Daoy (cell line): ENCODE data around the gene RUNX3. TPM values are rescaled to one million over a fixed set of nuclear protein-coding genes. Genes with fewer than 3 reads are reported as not detected.

Source experiments
- DNase-seq: peaks from one replicate; pipeline ENCODE4 v3.0.0-alpha.2; 2015; ENCODE audit warnings: low read depth
- total RNA-seq: library from RNA; depleted of rRNA; stranded (reverse); fragments of >200 nt; shearing (Covaris generic); gene quantifications from 2 replicates; pipeline ENCODE4 v1.2.3, GENCODE V29; 2014

The RUNX3 gene
- total RNA-seq, 1 experiment from 2014 or later = 5.5 TPM

DNA sequence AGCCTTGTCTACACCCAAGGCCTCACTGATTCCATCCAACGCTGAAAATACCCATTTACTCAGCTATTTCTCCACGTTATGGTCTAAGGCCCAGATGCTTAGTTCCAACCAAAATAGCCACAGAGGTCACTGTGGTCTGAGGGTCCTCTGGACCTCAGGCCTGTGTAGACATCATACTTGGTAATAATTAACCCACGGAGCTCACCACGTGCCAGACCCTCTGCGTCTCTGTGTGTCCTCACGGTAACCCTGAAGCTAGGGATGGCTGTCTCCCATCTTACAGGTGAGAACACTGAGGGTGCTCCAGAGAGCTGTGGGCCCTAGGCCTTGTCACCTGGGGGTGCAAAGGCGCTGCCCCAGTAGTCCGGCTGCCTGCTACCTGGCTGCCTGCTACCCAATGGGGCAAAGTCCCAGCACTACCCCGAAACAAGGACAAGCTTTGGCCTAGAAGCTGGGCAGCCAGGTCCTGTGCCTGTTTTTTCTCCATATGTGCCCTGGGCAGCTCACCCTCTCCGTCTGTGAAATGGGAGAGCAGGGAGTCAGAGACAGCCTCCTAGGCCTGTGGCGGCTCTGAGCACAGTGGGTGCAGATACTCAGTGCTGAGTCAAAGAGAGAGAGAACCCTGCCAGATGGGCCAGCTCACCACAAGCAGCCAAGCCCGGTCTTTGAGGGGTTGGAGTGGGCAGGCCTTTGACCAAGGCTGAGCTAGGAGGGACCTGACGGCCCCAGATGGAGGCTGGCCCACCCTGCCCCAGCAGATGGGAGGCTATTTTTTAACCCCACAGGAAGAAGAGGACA is 17.0 kb upstream of the RUNX3 start:
- peak; percentile 78 for DNase-seq

DNA sequence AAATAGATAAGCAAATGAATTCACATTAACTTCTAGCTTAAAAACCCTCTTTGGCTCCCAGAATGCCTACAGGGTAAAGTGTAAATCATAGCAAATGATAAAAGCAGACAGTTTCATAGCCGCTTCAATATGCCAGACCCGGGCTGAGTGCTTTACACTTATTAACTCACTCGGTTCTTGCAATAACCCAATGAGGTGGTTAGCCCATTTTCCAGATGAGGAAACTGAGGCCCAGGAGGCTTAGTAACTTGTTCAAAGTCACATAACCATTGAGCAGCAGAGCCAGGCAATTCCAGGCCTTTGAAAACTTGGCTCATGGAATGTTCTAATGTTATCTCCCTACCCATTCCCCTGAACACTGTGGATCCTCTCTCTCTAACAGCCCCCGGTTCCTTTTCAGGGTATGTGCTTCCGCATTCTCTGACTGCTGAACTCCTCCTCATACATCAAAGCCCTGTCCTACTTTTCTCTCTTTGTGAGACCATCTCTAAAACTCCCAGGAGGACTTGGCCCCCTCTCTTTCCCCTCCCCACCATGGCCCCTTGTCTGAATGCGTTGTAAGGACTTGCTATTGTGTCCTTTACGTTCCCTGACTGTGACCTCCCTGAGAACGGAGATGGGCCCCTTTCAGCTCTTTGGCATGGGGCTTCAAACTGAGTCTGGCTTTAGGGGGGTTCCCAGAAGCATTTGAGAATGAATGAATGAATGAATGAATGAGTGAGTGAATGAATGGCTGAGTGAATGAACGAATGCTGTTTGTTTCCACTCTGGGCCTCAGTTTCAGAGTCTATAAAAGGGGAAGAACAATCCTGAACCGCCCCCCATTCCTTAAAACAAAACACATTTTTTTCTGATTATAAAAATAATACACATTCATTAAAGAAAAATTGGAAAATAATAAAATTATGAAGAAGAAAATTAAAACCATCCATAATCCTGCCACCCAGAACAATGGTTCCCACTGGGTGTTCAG is 15.6 kb upstream of the RUNX3 start:
- DNase-seq = no peak

DNA sequence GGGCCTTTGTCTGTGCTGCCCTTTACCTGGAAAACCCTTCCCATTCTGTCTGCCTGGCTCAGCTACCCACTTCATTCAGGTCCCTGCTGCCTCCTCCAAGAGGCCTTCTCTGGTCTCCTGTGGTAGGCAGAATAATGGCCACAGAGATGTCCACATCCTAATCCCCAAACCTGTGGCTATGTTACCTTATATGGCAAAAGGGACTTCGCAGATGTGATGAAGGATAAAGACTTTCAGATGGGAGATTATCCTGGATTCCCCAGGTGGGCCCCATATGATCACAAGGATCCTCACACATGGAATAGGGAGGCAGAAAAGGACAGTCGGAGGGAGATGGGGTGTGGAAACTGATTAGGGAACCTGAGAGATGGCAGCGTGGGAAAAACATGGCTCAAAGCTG is 14.2 kb upstream of the RUNX3 start:
- no peak for DNase-seq

DNA sequence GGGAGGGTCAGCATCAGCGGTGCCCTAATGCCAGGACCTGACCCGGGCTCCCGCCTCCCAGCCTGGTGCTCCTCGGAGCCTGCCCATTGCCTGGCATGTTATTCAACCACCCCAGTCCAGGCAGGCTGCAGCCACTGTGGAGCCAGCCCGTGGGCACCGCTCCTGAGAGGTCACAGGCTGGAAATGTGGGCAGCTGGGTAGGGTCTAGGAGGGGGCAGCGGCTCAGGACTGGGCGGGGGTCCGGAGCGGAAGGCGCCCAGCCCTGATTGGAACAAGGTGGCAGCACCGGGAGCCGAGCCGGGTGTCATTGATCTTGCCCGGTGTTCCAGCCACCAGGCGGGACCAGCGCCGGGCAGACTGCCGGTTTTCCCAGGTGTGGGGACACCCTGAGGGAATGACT is 12.7 kb upstream of the RUNX3 start:
- no peak for DNase-seq

DNA sequence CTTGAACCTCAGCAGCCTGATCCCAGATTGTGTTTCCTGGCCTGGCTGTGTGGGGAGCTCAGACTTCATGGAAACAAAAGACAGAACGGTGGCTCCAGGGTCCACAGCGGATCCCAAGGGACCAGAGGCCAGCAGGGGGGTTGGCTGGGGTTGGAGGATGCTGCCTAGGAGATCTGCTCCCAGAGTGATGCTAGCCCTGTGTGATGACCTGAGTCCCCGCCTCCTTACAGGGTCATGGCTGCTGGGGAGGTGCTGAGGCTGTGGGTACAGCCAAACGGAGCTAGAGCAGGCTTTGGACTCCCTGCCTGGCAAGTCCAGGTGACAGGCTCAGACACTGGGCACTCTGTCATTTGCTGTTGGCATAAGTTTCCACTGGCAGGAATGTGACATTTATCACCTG is 11.5 kb upstream of the RUNX3 start:
- DNase-seq = no peak

DNA sequence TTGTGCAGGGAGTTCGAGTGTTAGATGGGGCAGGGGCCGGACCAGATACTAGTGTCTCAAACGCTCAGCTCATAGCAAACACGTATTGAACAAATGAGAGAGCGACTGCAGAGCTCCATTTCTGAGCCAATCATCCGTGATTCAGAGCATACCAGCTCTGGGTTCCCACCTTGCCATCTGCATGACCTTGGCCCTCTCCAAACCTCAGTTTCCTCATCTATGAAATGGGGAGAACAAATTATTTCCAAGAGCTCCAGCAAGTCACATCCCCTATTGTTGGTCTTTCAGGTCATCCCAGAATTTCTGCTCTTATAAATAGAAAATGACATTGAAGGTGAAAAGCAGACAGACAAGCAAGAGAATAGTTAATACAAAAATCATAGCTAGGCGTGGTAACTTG is 10.2 kb upstream of the RUNX3 start:
- DNase-seq = no peak

DNA sequence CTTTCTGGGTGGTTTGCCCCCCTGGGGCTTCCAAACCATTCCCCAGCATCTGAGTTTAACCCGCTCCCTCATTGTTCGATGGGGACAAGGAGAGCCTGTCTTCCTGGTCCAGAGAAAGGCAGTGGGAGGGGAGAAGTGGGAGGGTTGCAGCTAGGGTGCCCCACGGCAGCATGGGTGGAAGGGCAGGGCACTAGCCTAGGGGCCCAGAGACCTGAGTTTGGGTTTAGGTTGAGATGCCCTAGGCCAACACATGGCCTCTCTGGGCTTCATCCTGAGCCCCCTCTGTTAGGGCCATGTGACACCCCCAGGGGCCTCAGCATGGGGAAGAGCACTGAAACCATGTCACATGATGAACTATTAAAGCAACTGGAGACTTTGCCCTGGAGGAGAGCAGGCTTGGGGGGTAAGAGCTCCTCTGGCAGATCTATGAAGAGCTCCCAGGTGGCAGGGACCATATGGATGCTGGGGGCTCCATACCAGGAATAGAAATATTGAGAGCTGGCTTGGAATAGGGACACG is 9.7 kb upstream of the RUNX3 start:
- no peak for DNase-seq

DNA sequence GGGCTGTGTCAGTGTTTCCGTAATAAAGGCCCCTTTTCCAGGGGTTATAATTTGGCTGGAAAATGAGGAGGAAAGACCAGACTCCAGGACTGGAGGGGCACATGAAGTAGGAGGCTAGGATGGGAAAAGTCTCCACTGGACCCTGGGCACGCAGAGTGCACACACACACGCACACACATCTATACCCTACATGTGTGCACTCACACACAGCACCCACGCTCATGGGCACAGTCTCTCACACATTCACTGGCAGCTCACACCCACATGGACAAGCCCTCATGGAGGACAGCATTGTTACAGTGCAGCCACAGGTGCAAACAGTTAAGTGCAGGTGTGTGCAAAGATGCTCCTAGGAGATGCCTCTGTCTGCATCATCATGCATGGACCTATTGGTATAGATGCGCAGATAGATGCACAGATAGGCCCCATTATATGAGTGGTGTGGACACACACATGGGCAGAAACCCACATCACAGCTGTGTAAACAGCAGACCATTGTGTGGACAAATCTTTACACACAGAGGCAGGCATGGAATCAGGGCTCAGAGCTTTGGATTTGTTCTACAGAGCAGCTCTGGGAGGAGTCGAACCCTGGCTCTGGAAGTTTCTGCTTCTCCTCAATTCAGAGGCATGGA is 9.1 kb upstream of the RUNX3 start:
- DNase-seq = no peak

DNA sequence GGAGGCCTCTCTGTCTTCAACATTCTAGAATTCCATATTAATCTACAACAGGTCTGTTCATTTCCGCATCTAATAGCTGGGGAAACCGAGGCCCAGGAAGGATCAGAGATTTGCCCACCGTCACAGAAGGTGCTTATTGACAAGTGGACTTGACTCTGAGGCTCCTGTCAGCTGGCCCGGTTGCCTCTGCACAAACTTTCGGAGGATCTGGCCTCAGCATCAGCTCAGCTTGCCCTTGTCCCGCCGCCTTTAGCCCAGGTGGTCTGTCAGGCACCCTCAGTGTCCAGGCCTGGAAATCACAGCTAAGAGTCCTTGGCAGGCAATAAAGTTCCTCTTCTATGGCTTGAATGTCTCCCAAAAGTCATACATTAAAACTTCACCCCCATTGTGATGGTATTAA is 8.2 kb upstream of the RUNX3 start:
- DNase-seq = no peak

DNA sequence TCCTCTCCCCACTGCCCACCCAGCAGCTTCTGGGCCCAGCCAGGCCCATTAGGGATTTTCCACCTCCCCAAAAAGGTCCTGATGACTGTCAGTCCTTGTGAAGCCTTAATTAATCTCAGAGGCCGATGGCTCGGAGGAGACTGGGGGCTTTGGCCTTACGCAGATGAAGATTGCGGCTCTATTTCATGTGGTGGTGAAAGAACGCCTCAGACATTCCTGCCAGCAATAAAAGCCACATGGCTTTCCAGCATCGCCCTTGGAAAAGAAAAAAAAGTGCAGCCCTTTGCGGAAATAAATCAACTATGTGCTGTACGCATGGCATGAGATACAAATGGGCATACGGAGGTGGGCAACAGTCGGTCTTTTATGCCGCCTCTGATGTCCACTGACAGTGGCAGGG is 6.6 kb upstream of the RUNX3 start:
- no peak for DNase-seq

DNA sequence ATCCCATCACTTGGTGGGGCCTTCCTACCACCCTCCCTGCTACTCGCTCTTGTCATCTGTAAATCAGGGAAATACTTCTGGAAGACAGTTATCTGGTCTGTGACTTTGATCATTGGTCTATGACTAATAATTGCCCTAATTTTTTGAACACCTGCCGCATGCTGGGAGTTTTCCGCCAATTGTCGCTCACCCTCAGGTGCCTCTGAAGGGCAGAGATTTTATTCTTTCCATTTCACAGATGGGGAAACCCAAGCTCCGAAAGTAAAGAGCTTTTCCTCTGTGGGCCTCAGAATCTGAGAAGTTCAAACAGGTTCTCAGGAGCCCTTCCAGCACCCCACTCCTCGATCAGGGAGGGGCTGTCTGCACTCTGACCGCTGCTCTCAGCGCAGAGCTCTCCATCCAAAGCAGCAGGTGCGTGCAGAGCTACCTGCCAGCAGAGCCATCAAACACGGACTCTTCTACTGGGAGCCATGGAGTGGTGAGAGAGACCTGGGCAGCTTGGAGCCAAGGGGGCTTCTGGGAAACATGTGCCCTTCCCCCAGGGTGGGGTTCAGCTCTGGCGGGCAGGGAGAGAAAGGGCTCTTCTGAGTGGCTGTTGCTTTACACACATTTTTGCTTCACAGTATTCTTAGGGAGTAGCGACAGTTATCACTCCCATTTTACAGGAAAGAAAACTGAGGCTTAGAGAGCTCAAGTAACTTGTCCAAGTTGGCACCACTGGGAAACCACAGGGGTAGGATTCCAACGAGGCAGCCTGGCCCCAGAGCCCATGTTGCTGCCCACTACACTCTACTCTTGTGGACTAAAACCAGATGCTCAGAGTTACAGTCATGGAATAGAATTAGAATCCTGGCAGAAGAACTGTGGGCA is 5.8 kb upstream of the RUNX3 start:
- no peak for DNase-seq

DNA sequence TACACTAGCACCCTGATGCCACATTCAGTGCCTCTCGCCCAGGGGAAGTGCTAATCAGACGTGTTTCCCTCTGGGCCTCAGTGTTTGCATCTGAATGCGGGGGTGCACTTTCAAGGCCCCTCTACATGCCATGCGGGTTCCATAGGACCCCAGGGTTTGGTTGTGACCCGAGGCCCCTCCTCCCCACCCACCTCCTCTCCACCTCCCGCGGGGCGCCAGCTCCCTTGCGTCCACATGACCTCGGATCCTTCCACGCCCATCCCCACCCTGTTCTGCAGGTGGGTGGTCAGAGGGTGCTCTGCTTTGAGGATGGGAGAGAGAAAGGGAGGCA is 5.1 kb upstream of the RUNX3 start:
- DNase-seq = no peak

DNA sequence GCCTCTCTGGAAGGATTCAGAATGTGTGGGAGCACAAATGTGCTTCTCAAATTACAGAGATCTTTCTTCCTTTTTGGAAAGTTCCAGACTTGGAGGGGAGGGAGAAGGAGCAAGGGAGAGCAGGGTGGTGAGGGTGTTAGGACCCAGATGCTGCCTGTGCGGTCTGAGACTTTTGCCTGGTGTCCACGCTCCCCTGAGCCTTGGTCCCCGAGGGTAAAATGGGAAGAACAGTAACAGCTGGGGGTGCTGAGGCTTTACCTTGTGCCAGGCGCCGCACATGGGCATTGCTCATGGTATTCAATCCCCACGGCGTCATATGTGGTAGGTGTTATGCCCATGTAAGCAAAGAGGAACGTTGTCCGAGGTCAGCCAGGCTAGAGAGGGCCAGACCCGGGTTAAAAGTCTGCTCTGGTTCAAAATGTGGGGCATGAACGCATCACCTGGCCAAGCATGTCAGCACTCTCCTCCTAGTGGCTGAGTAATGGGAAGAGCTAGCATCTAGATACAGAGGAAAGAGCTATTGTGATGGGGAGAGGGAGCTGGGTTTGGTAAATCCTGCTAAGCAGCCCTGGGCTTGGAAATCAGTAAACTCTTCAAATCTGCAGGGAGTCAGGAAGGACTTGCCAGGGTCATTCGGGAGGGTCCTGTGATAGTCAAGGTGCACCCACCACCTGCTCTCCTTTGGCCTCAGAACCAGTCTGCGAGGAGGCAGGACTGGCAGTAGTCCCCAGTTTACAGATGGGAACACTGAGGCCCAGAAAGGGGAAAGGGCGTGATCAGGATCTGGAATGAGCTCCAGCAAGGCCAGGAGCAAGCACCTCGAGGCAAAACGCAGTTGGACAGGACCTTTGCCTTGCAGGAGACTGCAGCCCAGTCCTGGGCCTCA is 4.5 kb upstream of the RUNX3 start:
- DNase-seq = no peak

DNA sequence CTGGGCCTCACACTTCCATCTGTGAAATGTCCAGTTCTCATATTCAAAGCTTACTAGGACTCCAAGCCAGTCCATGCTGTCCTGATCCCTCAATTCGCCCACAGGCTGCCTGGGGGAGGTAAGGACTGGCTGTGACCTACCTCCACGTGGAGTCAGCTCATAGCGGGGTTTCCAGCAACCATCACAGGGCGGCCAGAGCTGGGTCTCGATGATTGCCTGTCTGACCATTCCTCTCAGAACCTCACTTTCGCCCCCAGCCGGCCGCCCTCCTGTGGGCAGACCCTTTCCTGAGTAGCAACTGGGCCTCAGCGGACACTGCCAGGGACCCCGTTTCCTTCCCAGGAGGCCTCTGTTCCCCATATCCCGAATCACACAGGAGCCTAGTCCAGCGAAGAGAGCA is 3.4 kb upstream of the RUNX3 start:
- no peak for DNase-seq

DNA sequence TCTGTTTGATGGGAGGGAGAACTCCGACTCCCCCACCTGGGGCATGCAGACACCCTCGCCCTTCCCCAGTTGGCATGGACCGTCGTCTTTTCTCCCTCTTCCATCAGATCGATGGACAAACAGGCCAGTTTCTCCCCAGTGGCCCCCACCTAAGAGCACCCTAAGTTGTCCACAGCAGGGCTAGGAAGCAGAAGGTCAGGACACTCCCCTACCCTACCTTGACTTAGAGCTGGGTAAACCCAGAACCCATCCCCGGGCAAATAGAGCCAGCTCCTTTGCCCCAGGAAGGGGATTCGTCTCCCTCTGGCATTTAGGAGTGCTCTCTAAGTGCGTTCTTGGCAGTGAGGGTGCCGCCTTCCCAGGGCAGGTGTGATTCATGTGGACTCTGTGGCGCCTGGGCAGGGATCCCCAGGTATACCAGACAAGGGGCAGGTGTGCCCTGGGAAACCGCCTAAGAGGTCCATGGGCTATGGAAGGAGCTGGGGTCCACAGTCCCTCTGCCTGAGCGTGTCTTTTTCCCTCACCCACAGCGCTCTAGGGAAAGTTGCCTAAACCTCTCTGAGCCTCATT is 2.7 kb upstream of the RUNX3 start:
- no peak for DNase-seq

DNA sequence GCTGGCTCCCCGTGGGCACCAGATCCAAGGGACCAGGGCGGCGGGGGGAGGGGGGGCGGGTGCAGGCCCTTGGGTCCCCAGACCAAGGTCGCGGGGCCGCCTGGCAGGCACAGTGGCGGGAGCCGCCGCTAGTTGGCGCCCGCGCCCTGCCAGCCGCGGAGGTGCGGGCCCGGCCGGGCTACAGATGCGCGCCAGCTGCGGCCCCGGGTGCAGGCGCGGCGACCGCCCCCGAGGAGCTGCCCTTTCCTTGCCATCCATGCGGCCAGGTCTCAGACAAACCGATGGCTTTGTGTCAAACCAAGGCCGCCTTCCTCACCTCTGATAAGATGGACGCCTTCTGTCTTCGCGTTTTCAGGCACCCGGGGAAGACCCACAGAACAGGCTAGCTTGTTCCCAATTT is 2.2 kb upstream of the RUNX3 start:
- DNase-seq = peak; percentile 66

DNA sequence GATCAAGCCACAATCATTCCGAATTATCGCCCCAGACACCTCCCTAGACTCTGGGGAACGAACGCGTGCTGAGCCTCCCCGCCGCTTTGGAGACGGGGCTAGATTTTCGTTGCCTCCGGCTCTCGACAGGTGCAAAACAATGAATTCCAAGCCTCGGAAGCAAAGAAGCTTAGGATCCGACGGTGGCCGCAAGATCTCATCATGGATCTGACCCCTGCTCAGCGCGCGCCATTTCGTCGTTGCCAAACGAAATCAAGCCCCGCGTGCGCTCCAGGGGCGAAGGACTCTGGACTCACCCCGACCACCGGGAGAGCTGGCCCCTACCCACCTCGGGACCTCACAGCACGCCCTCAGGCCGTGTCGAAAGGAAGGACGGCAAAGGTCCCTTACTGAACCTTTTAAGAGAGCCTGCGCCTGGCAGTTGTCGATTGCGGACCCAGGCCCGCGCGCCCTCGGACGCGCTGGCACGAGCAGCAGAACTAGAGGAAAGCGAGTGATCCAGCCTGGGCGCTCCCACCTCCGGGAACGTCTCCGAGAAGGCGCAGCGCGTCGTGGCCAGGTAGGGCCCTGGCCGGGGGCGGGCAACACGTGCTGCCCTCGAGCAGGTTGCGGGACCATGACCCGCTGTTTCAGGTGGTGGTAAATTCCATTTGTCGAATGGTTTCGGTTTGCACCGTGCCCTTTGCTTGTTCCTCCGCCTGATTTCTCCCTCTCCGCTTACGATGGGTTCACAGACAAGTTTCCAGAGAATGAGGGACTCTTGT is 1.6 kb upstream of the RUNX3 start:
- DNase-seq = no peak

DNA sequence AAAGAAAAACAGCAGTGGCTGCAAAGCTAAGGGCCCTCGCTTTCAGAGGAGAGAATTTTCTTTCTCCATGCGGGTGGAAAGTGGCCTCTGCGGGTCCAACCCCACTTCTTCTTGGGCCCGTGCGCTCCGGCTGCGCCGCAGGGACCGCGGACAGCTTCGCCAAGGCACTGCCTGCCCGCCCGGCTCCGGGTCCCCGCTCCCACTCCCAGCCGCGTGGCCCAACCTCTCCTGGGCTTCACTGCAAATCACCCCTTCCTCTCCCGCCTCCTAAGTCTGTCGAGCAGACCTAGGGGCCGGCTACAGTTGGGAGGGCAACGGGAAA is 1.0 kb upstream of the RUNX3 start:
- DNase-seq = no peak
